DMS53 treated with DMSO at 0.1 percent for 48 hours (cell line): ENCODE results near the gene TAF11L12.
"Not testable (repeated sequence)": the region's sequence is repeated elsewhere in the genome, so short reads cannot be mapped to it uniquely, and the experiment has no call there.

Experiments used
- DNase-seq: peaks from one replicate; lab custom pipeline; 2025; ENCODE audit not compliant: unreplicated experiment; lab: John Stamatoyannopoulos, UW

TAF11L12 gene

GRCh38 chr5:17610092-17610491, at the start of gene TAF11L12:
TAF11L12 (plus strand) TSS chr5:17610392.
- not testable (repeated sequence) for DNase-seq

GRCh38 chr5:17585658-17586057, 24.5 kb upstream of the TAF11L12 start, which contains the start of gene TAF11L7:
TAF11L7 (minus strand) TSS chr5:17585758.
- DNase-seq: not testable (repeated sequence)

- DNase-seq: not testable (repeated sequence)
Measured at GRCh38 chr5:17590860-17591259, 19.3 kb upstream of the TAF11L12 start, which contains the start of gene TAF11L8. TAF11L8 (minus strand) TSS chr5:17590960.

- not testable (repeated sequence) for DNase-seq
Measured at GRCh38 chr5:17594255-17594654, 15.9 kb upstream of the TAF11L12 start, which contains the start of gene TAF11L9. TAF11L9 (minus strand) TSS chr5:17594394.

GRCh38 chr5:17597728-17598127, 12.5 kb upstream of the TAF11L12 start, which contains the start of gene TAF11L10:
TAF11L10 (minus strand) TSS chr5:17597828.
- DNase-seq: not testable (repeated sequence)

GRCh38 chr5:17603880-17604279, 6.3 kb upstream of the TAF11L12 start, which contains the start of gene TAF11L11:
TAF11L11 (plus strand) TSS chr5:17604183.
- DNase-seq: not testable (repeated sequence)

- no peak for DNase-seq
Measured at GRCh38 chr5:17604951-17605350, 5.2 kb upstream of the TAF11L12 start.

- DNase-seq: not testable (repeated sequence)
Measured at GRCh38 chr5:17607461-17607860, 2.7 kb upstream of the TAF11L12 start.

GRCh38 chr5:17614872-17615605, 4.8 kb downstream of the TAF11L12 start:
- no peak for DNase-seq

GRCh38 chr5:17619354-17619753, 9.2 kb downstream of the TAF11L12 start:
- no peak for DNase-seq

GRCh38 chr5:17620627-17621026, 10.4 kb downstream of the TAF11L12 start:
- DNase-seq: no peak

- DNase-seq: no peak
Measured at GRCh38 chr5:17625686-17626085, 15.5 kb downstream of the TAF11L12 start.

GRCh38 chr5:17631788-17632187, 21.6 kb downstream of the TAF11L12 start, which contains the start of gene TAF11L13:
TAF11L13 (plus strand) TSS chr5:17632088.
- DNase-seq: not testable (repeated sequence)

- DNase-seq: no peak
Measured at GRCh38 chr5:17634160-17634559, 24.0 kb downstream of the TAF11L12 start, which contains the start of gene TAF11L14. TAF11L14 (plus strand) TSS chr5:17634460.

- not testable (repeated sequence) for DNase-seq
Measured at GRCh38 chr5:17649232-17649631, 39.0 kb downstream of the TAF11L12 start.

GRCh38 chr5:17655201-17655759, 45.1 kb downstream of the TAF11L12 start:
- not testable (repeated sequence) for DNase-seq

- DNase-seq: no peak
Measured at GRCh38 chr5:17655921-17656320, 45.7 kb downstream of the TAF11L12 start.
